ENCODE results near the gene MIDN.

- no peak for TF ChIP-seq CTCF (conservative IDR thresholded peaks at IDR 0.05)
- no peak for TF ChIP-seq ZFX (IDR thresholded peaks at IDR 0.05)
These were observed 18.2 kb upstream of the MIDN start for GRCh38 chr19:1229924-1230782.
